PC-3 (cell line): ENCODE results near the gene HRH2. TPM values are rescaled to one million over a fixed set of nuclear protein-coding genes. Genes with fewer than 3 reads are reported as not detected.

ENCODE experiments used
- ATAC-seq: fragments of 200-7000 bp; cut with Tn5 transposase; 2 replicates; pipeline ENCODE4 v1.9.1; 2020; ENCODE audit warnings: mild to moderate bottlenecking, moderate library complexity
- BruUV-seq: library from RNA; stranded (reverse); fragments of 400-500 nt; replicated peaks from 2 replicates; lab custom pipeline; 2021; lab: Mats Ljungman, UMichigan
- CTCF ChIA-PET: fragments of 300-600 bp; sonication (Branson Sonifier 250); formaldehyde crosslinking; loops from one replicate; lab custom pipeline; 2022; ENCODE audit warnings: antibody characterized with exemption; lab: Charles Lee
- POLR2A ChIA-PET: fragments of 300-600 bp; sonication (Branson Sonifier 250); formaldehyde crosslinking; loops from one replicate; lab custom pipeline; 2022; ENCODE audit warnings: antibody characterized with exemption; ENCODE audit not compliant: unreplicated experiment; lab: Charles Lee
- DNase-seq: peaks from one replicate; pipeline ENCODE4 v3.0.0-alpha.2; 2015
- H2AFZ ChIP-seq: fragments of 300-600 bp; sonication (generic); 2 replicates; pipeline ENCODE4 v1.6.0; 2016; ENCODE audit warnings: antibody characterized with exemption, low read length
- H3F3A ChIP-seq: fragments of 300-600 bp; sonication (generic); one replicate; pipeline ENCODE4 v1.6.0; 2017; ENCODE audit warnings: antibody characterized with exemption, low read length, control low read depth, mild to moderate bottlenecking; ENCODE audit not compliant: unreplicated experiment
- H3K27ac ChIP-seq: fragments of 300-600 bp; sonication (generic); 2 replicates; pipeline ENCODE4 v1.5.1; 2016; ENCODE audit warnings: mild to moderate bottlenecking, low read length
- H3K27me3 ChIP-seq: fragments of 300-600 bp; sonication (generic); 2 replicates; pipeline ENCODE4 v1.6.1; 2016; ENCODE audit warnings: low read length, mixed read lengths
- H3K36me3 ChIP-seq: fragments of 300-600 bp; sonication (generic); 2 replicates; pipeline ENCODE4 v1.6.1; 2016; ENCODE audit warnings: low read depth, mixed run types, low read length, mixed read lengths
- H3K4me1 ChIP-seq: fragments of 300-600 bp; sonication (generic); 2 replicates; pipeline ENCODE4 v1.5.1; 2016; ENCODE audit warnings: low read length; ENCODE audit not compliant: insufficient read depth
- H3K4me2 ChIP-seq: fragments of 300-600 bp; sonication (generic); 2 replicates; pipeline ENCODE4 v1.6.0; 2016; ENCODE audit warnings: low read length
- H3K4me3 ChIP-seq: fragments of 300-600 bp; sonication (generic); 2 replicates; pipeline ENCODE4 v1.5.1; 2016; ENCODE audit warnings: mild to moderate bottlenecking, low read length, mixed read lengths
- H3K79me2 ChIP-seq: fragments of 300-600 bp; sonication (generic); 2 replicates; pipeline ENCODE4 v1.6.1; 2017; ENCODE audit warnings: low read length, mixed read lengths
- H3K9ac ChIP-seq: fragments of 300-600 bp; sonication (generic); 2 replicates; pipeline ENCODE4 v1.6.0; 2016; ENCODE audit warnings: mild to moderate bottlenecking, low read length
- H3K9me2 ChIP-seq: fragments of 300-600 bp; sonication (generic); replicated peaks from 2 replicates; pipeline ENCODE4 v1.6.1; 2016; ENCODE audit warnings: mixed run types, low read length, mixed read lengths
- H3K9me3 ChIP-seq: fragments of 300-600 bp; sonication (generic); 2 replicates; pipeline ENCODE4 v1.6.1; 2016; ENCODE audit warnings: low read length, mixed read lengths
- H4K20me1 ChIP-seq: fragments of 300-600 bp; sonication (generic); 2 replicates; pipeline ENCODE4 v1.6.1; 2016; ENCODE audit warnings: low read length, mixed read lengths
- CTCF ChIP-seq: fragments of 300-600 bp; sonication (generic); conservative IDR thresholded peaks from 2 replicates; pipeline ENCODE4 v1.5.1; 2017; ENCODE audit warnings: antibody characterized with exemption, low read depth, mild to moderate bottlenecking, low read length
- EZH2 ChIP-seq: fragments of 300-600 bp; sonication (generic); IDR thresholded peaks from one replicate; pipeline ENCODE4 v1.6.1; 2017; ENCODE audit warnings: antibody characterized with exemption, mild to moderate bottlenecking, low read length; ENCODE audit not compliant: unreplicated experiment
- EZH2phosphoT487 ChIP-seq: fragments of 300-600 bp; sonication (generic); IDR thresholded peaks from 2 replicates; pipeline ENCODE4 v1.6.1; 2018; ENCODE audit warnings: mild to moderate bottlenecking, antibody characterized with exemption, low read length, borderline replicate concordance
- intact Hi-C: fragments of 100-400 bp; cut with micrococcal nuclease; formaldehyde crosslinking; loops from 2 replicates; pipeline ENCODE4 v1.9.0; 2023
- total RNA-seq: library from RNA; depleted of rRNA; stranded (reverse); fragments of >200 nt; gene quantifications from 2 replicates; pipeline ENCODE4 v1.2.3, GENCODE V29; 2014

The HRH2 gene
- total RNA-seq, 1 experiment from 2014 or later: not detected

- no peak overlapping the region for H3K4me2 ChIP-seq
- H3K27me3 ChIP-seq: peaks cover 66% of the 10 kb centered on the region
- no peaks in the 10 kb centered on the region for H3K36me3 ChIP-seq
- TF ChIP-seq EZH2phosphoT487: no peak
- TF ChIP-seq CTCF: no peak
- no peak for TF ChIP-seq EZH2
- H2AFZ ChIP-seq: no peak overlapping the region
- no peaks in the 10 kb centered on the region for H4K20me1 ChIP-seq
- ChIA-PET POLR2A (no interaction called here), CTCF (no interaction called here)
- BruUV-seq: no TSS peak
- no peaks in the 10 kb centered on the region for H3K4me1 ChIP-seq
- no peak overlapping the region for H3K27ac ChIP-seq
- no peak overlapping the region for H3K9ac ChIP-seq
- H3K79me2 ChIP-seq: no peaks in the 10 kb centered on the region
- H3F3A ChIP-seq: no peaks in the 10 kb centered on the region
- no peaks in the 10 kb centered on the region for H3K9me3 ChIP-seq
- no peak overlapping the region for H3K4me3 ChIP-seq
- DNase-seq (no peak), ATAC-seq (no peak)
- H3K9me2 ChIP-seq: no peaks in the 10 kb centered on the region
- intact Hi-C loops: no loop called here
Measured at GRCh38 chr5:175709276-175709781, 51.5 kb downstream of the HRH2 start.

GRCh38 chr5:175710326-175710725, 52.5 kb downstream of the HRH2 start:
- H3K4me1 ChIP-seq: no peaks in the 10 kb centered on the region
- DNase-seq (no peak), ATAC-seq (no peak)
- intact Hi-C loops: no loop called here
- H3K4me2 ChIP-seq: no peak overlapping the region
- no peaks in the 10 kb centered on the region for H3K9me2 ChIP-seq
- H3K27me3 ChIP-seq: peaks cover 56% of the 10 kb centered on the region
- H3K9ac ChIP-seq: no peak overlapping the region
- no peaks in the 10 kb centered on the region for H3K36me3 ChIP-seq
- ChIA-PET CTCF (no interaction called here), POLR2A (no interaction called here)
- no peaks in the 10 kb centered on the region for H3K79me2 ChIP-seq
- H3F3A ChIP-seq: no peaks in the 10 kb centered on the region
- no peak overlapping the region for H3K27ac ChIP-seq
- TF ChIP-seq EZH2phosphoT487 (no peak), CTCF (no peak), EZH2 (no peak)
- H3K4me3 ChIP-seq: no peak overlapping the region
- H2AFZ ChIP-seq: no peak overlapping the region
- no peaks in the 10 kb centered on the region for H4K20me1 ChIP-seq
- no peaks in the 10 kb centered on the region for H3K9me3 ChIP-seq
- BruUV-seq: no TSS peak

- H3F3A ChIP-seq: no peaks in the 10 kb centered on the region
- no peaks in the 10 kb centered on the region for H3K9me3 ChIP-seq
- peaks cover 54% of the 10 kb centered on the region for H3K27me3 ChIP-seq
- H3K9ac ChIP-seq: no peak overlapping the region
- no peak overlapping the region for H3K4me3 ChIP-seq
- DNase-seq: no peak
- H2AFZ ChIP-seq: no peak overlapping the region
- no peaks in the 10 kb centered on the region for H4K20me1 ChIP-seq
- BruUV-seq: no TSS peak
- no peak for TF ChIP-seq EZH2phosphoT487
- no peaks in the 10 kb centered on the region for H3K79me2 ChIP-seq
- no peak overlapping the region for H3K27ac ChIP-seq
- CTCF ChIA-PET: no interaction called here
- no peaks in the 10 kb centered on the region for H3K4me1 ChIP-seq
- no peak overlapping the region for H3K4me2 ChIP-seq
- H3K9me2 ChIP-seq: no peaks in the 10 kb centered on the region
- POLR2A ChIA-PET: no interaction called here
- no peaks in the 10 kb centered on the region for H3K36me3 ChIP-seq
- intact Hi-C loops: no loop called here
- ATAC-seq: no peak
Measured at GRCh38 chr5:175711031-175711430, 53.2 kb downstream of the HRH2 start.
